Activated effector memory CD4-positive, alpha-beta T cell treated with anti-CD3 and anti-CD28 coated beads, Interleukin-2, amount 50 U/mL, for 16 hours (primary cell): ENCODE measurements around the gene PDE5A.
"Not testable (repeated sequence)": the region's sequence is repeated elsewhere in the genome, so short reads cannot be mapped to it uniquely, and the experiment has no call there.

Experiments
- DNase-seq: peaks from one replicate; pipeline ENCODE4 v3.0.0-alpha.2; 2020

Gene PDE5A

DNA sequence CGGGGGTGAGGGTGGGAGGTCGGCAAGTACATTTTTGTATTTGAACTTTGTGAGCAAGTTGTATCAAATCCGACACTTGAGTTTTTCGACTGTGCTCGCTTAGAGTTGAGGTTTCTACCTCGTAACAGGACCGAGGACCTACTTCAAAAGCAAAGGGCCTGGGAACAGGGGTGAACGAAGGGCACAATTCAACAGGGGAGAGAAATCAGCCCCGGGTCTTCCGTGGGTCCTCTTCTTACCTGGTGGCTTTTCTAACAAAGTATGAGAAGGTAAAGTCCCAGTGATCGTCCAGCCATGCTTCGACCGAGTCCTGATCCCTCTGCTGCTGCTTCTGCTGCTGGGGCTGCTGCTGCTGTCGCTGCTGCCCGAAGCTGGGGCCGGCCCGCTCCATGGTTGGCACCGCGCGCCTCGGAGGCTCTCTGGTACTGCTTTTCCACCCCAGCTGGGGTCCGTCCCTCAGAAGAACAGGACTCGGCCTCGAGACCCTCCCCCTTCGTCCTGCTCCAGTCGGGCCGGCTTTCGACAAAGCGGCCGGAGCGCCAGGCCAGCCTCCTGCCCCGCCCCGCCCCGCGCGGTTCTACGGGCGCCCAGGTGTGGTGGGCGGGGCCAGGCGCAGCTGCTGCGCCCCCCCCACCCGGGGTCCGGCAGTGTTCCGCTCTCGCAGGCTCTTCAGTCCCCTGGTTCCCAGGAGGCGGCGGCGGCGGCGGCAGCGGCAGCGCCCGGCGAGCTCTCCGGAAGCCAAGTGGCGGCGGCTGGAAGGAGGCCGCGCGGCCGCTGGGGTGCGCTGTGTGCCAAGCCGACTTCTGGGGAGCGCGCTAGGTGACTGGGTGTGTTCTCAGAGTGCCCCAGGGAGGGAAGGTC, at the start of gene PDE5A:
Gene PDE5A, minus strand, starts transcription at position 524 of the 861 bp plus-strand sequence. Its CDS starts 133 bp downstream, at position 391.
- peak; percentile 92 for DNase-seq

DNA sequence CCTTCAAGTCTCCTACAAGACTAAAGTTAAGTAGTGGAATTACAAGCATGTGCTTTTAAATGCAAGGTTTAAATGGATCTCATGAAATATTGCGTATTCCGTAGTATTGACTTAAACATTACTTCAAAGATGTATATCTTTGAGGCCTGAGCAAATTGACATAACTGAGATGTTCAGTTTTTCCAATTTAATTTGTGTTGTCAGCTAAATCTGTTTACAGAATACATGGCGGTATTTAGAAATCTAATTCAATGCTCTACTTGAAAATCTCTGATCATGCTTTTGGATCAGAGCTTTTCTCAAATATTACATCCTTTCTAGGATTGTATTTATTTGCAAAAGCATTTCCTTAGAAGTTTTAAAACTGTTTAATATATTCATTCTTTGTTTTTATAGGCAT, 47.5 kb upstream of the PDE5A start:
- no peak for DNase-seq

DNA sequence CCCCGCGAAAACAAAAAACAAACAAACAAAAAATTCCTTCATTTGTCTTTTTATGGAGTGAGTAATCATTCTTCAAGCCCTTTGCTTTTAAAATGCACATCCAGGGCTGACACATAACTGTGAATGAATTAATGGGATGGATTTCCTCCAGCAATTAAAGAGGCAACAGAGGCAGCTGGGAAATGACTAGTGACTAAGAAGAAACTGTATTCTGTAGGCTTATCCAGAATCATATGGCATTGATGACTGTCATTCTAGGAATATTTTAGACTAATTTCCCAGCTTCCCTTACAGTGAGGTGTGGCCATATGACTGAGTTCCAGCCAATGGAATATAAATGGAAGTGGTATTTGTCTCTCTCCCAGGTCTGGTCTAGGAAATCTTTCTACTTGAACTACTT, 46.8 kb upstream of the PDE5A start:
- DNase-seq: no peak

DNA sequence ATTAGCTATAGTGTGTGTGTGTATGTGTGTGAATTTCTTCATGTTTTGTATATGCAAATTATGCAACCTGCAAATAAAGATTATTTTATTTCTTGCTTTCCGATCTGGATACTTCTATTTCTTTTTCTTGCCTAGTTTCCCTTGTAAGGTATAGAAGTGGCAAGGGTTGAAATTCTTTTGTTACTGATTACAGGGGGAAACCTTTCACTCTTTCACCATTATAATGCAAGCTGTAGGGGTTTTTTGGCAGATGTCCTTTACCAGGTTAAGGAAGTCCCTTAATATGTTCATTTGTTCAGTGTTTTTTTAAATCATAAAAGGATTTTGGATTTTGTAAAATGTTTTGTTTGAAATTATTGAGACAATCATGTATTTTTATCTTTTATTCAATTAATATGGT, 44.3 kb upstream of the PDE5A start:
- DNase-seq: no peak

DNA sequence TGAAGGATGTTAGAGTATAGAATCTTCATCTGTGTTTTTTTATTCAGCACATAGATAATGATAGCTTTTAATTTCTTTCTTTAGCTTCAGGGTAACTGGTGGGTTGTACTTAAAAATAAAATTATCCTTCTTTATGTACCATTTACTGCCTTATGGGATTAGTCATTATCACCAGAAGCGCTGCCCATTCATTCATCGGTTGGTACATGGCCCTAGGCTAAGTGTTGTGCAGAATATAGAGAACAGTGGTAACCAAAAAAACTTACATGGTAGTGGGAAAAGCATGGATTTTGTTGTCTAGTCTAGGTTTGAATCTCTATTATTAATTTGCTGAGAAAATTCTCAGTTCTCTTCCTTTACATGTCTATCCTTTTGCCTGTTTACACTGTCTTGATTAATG, 43.5 kb upstream of the PDE5A start:
- DNase-seq: no peak

DNA sequence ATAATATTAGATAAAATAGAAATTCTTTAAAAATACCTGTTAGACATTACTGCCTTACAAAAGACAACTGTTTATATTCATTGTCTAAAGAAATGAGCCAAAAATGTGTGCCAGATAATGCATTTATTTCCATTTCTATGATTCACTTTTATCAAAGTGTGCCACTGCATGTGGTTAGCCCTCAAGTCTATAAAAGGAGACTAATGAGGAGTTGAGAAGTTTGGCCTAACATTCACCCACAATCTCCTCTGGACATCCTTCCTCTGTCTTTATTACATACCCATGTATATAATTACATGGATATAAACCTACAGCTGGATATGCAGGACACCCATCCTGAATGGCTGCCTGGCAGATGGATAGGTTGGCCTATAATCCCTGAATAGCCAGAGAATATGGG, 42.6 kb upstream of the PDE5A start:
- DNase-seq: no peak

DNA sequence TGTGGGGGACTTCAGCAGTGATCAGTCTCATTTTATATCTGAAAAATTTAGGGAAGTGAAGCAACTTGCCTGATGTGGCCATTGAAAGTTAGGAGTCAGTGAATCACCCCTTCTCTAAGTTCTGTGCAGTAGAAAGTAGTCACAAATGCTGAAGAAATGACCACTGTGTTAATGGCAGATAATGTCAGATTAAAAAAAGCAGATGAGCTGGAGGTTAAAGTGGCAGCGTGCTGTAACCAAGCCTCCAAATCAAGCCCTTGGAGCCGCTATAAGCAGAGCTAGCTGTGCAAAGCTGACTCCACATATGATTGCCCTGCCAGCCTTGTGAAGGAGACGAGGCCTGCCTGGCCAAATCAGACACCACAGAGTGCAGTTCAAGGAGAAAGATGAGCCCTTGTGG, 39.2 kb upstream of the PDE5A start:
- no peak for DNase-seq

DNA sequence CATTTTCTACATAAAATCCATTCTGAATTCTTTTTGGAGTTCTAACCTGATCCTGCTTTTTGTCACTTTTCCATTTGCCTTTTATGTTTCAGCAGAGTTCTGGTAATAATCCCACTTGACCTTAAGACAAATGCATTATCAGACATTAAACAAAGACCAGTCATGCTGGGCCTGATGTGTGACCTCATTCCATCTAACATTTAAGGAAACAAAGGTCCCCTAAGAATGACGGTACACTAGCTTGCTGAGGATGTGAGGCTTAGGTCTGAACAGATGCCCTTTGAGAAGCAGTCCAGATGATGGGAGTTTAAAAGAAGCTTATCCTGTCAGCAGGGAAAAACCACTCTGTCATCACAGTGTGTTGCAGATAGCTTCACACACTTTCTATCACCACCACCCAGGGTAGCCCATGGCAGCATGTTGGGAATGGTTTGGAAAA, 38.1 kb upstream of the PDE5A start:
- no peak for DNase-seq

DNA sequence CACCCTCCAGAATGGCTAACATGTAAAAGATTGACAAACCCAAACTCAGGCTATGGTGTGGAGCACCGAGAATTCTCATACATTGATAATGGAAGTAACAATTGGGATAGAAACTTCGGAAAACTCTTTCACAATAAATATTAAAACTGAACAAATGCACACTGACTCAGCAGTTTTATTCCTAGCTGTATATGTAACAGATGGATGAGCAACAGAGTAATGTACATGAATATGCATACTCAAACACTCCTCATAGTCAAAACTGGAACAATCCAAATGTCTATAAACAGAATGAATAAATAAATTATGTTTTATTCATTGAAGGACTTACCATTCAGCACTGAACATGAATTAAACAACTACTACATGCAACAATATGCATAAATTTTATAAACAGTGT, 37.1 kb upstream of the PDE5A start:
- no peak for DNase-seq

DNA sequence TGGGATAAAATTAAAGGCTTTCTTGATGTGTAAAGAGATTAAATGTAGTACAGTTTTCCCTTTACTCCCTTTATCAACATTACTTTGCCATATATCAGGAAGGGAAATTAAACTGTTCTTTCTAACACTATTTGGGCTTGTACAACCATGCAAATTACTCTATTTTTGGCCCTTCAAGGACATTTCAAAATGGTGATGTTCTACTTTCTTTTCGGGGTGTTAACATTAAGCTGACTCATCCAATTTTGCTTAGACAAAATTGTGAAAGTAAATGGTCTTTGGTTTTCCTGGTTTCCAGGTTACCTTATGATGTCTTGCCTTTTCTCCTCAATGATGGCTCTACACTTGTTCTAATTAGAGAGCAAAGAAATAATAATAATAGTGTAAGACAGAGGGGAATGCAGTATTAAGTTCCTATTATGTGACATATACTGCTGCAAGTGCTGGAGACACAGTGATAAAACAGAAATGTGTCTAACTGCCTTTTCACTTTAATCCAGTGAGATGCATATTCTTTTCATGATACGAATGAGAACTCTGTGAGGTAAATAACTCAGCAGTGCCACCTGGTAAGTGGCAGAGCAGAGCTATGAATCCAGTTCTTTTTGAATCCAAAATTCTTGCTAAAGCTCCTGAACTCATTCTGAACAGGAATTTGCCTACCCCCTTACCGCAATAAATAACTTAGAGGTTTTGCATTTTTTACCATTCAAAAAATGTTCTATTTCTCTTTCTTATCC, 35.7 kb upstream of the PDE5A start:
- DNase-seq: no peak

DNA sequence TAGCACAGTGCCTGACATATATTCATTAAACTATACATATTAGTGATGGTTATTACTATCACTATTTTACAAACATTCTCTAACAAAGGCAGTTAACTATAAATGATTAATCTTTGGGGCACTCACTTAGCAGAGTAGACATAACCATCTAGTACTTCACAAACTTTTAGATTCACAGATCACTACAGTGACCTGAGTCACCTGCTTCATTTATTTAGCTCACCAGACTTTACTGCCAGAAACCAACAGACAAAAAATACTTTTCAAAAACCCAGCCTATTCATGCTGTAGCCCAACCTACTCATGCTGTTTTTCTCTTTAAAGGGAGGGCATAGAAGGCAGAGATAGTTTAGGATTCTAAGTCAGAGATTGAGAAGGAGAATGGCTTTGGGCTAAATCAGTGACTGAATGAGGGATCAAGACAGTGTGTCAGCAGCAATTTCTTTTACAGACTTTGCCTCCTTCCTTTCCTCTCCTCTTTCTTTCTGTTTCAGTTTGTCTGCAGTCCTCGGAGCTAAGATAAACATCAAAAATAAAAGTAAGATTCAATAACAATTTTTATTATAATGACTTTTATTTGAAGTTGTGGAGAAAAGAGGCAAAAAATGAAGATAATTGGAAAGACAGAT, 34.7 kb upstream of the PDE5A start:
- DNase-seq: no peak

DNA sequence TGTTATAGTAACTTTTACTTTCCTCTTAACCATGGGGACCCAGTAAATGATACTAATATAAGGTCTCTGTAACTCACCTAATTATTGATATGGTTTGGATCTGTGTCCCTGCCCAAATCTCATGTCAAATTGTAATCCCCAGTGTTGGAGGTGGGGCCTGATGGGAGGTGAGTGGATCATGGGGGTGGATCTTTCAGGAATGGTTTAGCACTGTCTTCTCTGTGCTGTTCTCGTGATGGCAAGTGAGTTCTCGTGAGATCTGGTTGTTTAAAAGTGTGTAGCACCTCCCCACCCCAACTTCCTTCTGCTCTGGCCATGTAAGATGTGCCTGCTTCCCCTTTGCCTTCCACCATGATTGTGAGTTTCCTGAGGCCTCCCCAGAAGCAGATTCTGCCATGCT, 34.0 kb upstream of the PDE5A start:
- not testable (repeated sequence) for DNase-seq

DNA sequence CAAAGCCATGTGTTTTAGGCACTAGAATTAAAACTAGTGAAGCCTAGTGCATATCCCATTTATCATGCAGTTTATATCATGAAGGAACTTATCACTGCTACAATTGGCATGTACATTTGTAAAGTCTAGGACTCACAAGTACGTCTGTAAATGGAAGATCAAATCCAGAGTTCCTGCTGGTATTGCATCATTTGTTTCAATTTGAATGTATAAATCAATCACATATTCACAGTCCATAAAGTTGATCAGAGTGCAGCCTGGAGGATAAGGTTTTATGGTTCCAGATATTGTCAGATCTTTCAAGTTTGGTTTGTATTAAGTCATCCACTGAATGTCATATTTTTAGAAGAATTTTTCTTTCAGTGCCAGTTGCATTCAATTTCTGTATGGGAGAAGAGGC, 32.6 kb upstream of the PDE5A start:
- no peak for DNase-seq

DNA sequence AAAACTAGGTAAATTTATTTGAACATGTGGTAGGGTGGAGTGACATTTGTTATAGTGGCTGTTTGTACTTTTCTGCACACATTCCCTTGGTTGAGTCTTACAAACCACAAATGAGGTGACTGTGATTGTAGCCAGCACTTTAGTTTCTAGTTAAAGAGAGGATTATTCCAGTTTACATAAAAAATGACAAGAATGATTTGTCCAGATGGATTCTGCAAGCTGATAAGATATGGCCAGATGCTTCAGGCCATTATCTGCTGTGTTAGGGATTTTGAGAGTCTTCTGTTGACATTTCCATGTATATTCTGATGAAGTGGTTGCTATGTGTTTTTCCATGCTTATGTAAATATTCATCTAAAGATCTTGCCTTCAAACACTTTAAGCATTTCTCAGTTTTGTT, 31.0 kb upstream of the PDE5A start:
- DNase-seq: no peak

DNA sequence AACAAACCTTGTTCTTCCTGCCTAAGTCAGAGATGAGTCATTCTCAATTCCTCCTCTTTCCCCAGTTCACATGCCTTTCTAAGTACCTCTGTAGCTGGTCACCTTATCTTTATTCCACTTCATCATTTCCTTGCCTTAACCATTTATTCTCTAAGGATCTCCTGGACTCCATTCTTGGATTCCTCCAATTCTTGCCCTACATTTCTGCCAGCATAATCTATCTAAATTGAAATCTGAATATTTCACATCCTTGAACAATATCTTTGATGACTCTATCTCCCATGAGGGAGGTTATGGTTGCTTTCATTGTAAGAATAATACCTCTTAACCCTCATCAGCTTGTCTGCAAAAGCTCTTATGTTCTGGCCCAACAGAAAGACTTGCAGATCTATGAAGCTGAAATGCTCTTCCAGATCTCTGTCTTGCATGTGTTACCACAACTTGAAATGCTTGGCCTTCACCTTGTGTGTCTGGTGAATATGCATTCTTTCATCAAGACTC, 28.6 kb upstream of the PDE5A start:
- DNase-seq: no peak

DNA sequence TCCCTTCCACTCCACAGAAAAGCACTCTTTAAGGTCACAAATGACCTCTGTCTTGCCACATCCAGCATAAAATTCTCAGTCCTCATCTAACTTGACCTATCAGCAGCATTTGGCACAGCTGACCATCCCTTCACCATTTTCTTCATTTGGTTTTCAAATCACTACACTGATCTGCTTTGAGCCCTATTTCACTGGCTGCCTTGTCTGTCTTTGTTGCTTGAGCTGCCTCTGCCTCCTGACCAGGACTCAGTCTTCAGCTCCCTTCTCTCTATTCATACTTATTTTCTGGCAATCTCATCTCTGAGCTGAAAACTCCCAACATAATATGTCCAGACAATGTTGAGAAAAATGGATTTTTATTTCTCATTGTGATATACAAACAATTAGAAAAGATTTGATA, 27.7 kb upstream of the PDE5A start:
- DNase-seq: no peak

DNA sequence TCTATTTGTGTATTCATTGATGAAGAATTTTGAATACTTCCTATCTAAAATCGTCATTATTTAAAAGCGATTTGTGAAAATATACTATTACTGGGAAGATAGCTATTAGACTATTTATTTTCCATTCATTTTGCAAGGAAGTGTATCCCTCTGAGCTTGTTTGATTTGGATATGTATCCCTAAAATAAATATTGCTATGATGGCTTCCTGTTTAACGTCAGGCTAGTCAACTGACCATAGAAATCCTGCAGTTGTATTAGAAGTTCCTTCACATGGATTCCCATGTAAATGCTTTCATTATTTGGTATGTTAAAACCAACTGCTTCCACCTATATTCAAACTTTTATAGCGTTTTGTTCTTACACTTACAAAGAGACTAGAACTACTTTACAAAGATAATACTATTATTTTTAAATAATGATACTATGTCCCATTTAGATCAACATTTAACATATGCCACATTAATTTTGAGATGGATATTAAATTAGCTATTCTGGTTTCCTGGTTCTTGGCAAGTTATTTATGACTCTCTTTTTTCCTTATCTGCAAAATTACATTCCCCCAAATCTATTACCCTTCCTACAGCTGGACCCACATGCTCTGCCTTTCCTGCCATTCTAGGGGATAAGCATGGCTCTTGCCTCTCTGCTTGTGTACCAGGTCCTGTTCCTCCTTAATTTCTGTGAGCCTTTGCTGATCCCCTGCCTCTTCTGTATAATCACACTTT, 26.7 kb upstream of the PDE5A start:
- no peak for DNase-seq

DNA sequence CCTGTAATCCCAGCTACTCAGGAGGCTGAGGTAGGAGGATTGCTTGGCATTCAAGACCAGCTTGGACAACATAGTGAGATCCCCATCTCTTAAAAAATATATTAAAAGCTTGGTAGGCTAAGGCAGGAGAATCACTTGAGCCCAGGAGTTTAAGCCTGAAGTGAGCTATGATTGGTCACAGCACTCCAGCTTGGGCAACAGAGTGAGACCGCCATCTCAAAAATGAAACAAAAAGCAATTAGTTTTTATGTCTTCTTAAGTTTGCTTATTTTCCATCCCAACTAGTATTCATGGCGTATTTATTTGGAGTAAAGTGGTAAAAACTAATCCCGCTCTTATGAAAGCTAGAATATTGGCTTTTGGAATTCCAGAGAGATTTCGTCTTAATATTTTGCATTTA, 25.4 kb upstream of the PDE5A start:
- DNase-seq: no peak

DNA sequence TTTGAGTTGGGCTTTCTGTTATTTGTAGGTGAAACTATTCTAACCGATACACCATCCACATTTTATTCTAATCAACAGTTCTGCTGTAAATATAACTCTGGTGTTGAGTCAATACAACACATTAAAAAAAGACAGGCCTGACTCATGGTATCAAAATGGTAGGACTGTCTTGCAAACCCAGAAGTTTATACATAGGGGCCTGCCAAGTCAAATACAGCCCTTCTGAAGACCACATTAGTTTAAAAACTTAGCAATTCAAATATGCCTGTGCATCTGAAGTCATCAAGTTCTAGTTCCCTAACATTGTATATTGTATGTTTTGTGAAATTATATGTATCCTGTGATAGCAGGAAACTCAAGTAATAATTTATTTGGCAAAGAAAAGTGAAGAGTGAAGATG, 24.4 kb upstream of the PDE5A start:
- no peak for DNase-seq

DNA sequence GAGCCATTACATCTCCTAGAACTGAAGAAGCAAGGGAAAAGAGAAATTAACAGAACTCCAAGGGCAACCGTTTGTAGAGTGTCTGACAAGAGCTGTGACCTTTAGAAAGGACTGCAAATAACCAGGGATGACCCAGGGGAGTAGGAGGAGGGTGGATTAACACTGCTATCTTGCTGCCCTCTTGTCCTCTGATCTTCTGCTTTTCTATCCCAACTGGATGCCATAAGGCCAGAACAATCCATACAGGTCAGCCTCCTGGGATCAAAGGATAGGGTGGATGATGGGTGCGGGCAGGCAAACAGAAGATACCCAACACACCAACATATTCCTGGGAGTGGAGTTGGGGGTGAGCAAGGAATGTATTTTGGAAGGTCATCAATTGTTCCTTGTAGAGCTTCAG, 19.8 kb upstream of the PDE5A start:
- DNase-seq: no peak

DNA sequence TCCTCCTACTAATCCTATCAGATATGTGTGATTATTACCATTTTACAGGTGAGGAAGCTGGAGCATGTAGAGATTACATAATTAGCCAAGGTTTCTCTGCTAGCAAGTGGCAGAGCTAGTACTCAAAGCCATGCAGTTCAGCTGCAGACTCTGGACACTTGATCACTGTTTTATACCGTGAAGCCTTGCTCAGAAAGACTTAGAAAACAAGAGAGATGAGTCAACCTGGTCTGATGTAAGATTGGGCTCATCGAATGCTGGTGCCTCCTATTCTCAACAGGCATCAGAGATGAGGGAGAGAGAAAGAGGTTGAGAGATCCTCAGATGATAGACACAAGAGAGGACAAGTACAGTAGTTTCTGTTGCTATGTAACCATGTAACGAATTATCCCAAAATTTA, 19.0 kb upstream of the PDE5A start:
- no peak for DNase-seq

DNA sequence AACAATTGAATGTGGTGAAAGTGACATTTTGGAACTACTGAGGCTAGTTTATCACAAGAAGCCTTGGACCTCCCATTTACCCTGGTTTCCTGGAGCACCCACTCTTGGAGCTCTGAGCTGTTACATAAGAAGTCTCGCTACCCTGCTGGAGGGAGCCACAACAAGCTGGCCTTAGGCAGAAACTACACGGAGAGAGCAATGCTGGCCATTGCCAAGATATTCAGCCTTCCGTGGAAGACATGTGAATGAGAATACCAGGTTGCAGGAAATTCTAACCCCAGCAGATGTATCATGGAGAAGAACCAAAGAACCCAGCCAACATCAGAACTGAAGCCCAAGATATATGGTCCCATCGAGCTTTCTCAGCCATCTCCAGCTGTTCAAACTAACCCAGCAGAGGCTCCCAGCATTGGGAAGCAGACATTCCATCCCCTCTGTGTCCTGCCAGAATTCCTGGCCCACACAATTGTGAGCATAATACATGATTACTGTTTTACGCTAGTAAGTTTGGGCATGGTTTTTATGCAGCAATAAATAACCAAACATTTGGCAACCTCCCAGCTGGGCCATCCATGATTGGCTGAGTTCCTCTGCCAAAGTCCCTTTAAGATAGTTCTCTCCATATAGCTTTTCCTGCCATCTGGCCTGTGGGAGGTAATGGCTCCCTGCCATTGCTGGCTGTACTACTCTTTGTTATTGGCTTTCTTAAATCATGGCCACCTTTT, 17.9 kb upstream of the PDE5A start:
- DNase-seq: no peak
